Peyer's patch (tissue), 4 donors: ENCODE results near the gene SZRD1.

Experiments
- CTCF ChIP-seq, 6 experiments: fragments of 450-650 bp in 4 of 6; fragments of 200-600 bp in 2 of 6; sonication (generic) in 1 of 6; IDR thresholded peaks; one replicate each; pipeline ENCODE4 v1.5.1; 2017 to 2019; ENCODE audit warnings: antibody characterized with exemption in 6 of 6, mild to moderate bottlenecking in 3 of 6, moderate library complexity in 1 of 6
- POLR2A ChIP-seq, 2 donors: fragments of 450-650 bp; IDR thresholded peaks; one replicate each; pipeline ENCODE4 v1.5.1; 2017; ENCODE audit warnings: antibody characterized with exemption in 2 of 2, mild to moderate bottlenecking in 2 of 2, moderate library complexity in 2 of 2

- no peak for TF ChIP-seq CTCF (IDR thresholded peaks at IDR 0.05)
- TF ChIP-seq POLR2A (IDR thresholded peaks at IDR 0.05), result no peak
Measured at GRCh38 chr1:16442941-16443340, 75.9 kb downstream of the SZRD1 start.
